ENCODE data around the gene PNPT1.
"Not testable (repeated sequence)": the region's sequence is repeated elsewhere in the genome, so short reads cannot be mapped to it uniquely, and the experiment has no call there.

The PNPT1 gene

DNA sequence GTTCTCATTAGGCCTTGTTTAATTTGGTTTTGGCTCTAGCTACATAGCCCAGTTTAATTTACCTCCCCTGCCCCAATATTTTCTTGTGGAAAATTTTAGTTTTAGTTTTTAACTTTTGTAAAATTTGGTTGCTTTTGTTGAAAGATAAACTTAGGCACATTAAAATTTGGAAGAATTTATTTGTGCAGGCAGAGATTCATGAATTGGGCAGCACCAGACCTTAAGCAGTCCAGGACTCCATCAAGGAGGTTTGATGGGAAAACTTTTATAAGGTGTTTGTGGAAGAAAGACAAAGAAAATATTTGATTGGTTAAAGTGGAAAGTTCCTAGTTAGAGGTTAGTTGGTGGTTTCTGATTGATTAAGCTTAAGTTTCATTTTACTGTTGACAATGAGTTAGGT lies 16.4 kb upstream of the PNPT1 start:
- DNase-seq (ENCODE audit: low read depth), result no peak
- TF ChIP-seq, protein P1, sequence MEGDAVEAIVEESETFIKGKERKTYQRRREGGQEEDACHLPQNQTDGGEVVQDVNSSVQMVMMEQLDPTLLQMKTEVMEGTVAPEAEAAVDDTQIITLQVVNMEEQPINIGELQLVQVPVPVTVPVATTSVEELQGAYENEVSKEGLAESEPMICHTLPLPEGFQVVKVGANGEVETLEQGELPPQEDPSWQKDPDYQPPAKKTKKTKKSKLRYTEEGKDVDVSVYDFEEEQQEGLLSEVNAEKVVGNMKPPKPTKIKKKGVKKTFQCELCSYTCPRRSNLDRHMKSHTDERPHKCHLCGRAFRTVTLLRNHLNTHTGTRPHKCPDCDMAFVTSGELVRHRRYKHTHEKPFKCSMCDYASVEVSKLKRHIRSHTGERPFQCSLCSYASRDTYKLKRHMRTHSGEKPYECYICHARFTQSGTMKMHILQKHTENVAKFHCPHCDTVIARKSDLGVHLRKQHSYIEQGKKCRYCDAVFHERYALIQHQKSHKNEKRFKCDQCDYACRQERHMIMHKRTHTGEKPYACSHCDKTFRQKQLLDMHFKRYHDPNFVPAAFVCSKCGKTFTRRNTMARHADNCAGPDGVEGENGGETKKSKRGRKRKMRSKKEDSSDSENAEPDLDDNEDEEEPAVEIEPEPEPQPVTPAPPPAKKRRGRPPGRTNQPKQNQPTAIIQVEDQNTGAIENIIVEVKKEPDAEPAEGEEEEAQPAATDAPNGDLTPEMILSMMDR (IDR thresholded peaks at IDR 0.05; ENCODE audit: insufficient read depth, low read depth, low read length, missing control alignments), result no peak
- no peak overlapping the region for H3K4me3 ChIP-seq (ENCODE audit: low read length)

DNA sequence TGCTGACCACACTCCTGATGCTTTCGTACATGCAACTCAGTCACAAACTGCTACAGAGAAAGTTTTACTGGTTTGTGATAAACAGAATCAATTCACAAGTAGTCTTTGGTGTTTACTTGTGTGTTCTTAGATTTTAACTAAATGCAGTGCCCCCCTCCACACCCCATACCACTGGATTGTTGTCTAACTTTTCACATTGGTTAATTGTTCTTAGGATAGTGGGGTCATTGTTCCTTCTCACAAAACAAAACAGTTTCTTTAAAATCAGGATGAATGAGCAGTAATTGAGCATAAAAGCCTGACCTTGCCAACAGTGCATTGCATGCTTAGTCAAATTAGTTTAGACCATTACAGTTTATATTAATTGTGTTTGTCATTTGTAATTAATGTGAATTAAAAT lies 14.1 kb upstream of the PNPT1 start:
- no peak for DNase-seq (ENCODE audit: low read depth)
- no peak overlapping the region for H3K4me3 ChIP-seq (ENCODE audit: low read length)
- TF ChIP-seq, protein P1 (IDR thresholded peaks at IDR 0.05; ENCODE audit: insufficient read depth, low read depth, low read length, missing control alignments), result no peak

DNA sequence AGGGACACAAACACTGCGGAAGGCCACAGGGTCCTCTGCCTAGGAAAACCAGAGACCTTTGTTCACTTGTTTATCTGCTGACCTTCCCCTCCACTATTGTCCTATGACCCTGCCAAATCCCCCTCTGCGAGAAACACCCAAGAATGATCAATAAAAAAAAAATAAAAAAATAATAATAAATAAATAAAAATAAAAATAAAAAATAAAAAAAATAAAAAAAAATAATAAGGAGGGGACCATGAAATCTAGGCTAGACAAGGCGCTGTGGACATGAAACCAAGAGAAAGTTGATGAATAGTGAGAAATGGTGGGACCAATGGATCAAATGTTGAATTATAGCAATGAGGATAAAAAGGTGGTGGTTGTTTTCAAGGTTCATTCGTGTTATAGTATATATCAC lies 12.6 kb upstream of the PNPT1 start:
- DNase-seq (ENCODE audit: low read depth); H3K4me3 ChIP-seq (ENCODE audit: low read length): not testable (repeated sequence)

DNA sequence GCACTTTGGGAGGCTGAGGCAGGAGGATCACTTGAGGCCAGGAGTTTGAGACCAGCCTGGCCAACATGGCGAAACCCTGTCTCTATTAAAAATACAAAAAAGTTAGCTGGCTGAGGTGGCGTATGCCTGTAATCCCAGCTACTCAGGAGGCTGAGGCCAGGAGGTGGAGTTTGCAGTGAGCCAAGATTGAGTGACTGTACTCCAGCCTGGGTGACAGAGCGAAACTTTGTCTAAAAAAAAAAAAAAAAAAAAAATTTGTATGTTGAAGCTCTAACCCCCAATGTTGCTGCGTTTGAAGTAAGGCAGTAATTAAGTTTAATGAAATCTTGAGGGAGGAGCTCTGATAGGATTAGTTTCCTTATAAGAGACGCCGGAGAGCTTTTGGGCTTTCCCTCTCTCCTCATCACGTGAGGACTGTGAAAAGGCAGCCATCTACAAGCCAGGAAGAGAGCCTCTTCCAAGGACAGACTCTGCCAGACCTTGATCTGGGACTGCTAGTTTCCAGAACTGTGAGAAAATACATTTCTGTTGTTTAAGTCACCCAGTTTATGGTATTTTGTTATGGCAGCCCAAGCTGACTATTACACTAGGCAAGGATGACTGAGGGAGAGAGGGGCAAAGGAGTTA lies 11.5 kb upstream of the PNPT1 start:
- DNase-seq (ENCODE audit: low read depth), result no peak
- H3K4me3 ChIP-seq (ENCODE audit: low read length), result no peak overlapping the region
- TF ChIP-seq, protein P1 (IDR thresholded peaks at IDR 0.05; ENCODE audit: insufficient read depth, low read depth, low read length, missing control alignments), result no peak

DNA sequence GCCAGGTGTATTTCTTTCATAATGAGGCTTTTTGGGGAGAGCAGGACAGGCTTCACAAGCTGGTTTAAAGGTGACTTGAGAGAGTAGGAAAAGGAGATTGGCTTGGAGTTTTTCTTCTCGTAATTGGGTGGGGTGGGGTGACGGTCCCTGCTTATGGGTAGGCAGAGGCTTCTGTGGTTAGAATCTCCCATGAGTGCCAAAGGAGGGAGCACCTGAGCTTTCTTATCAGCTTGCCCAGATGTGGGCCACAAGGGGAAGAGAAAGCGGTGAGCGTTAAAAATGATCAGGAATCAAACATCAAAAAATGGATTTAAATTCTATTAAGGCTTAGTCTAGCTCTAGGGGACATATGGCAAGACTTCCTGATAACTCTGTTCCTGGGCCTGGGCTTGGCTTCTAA lies 9.7 kb upstream of the PNPT1 start:
- TF ChIP-seq, protein P1 (IDR thresholded peaks at IDR 0.05; ENCODE audit: insufficient read depth, low read depth, low read length, missing control alignments), result no peak
- no peak overlapping the region for H3K4me3 ChIP-seq (ENCODE audit: low read length)
- no peak for DNase-seq (ENCODE audit: low read depth)

DNA sequence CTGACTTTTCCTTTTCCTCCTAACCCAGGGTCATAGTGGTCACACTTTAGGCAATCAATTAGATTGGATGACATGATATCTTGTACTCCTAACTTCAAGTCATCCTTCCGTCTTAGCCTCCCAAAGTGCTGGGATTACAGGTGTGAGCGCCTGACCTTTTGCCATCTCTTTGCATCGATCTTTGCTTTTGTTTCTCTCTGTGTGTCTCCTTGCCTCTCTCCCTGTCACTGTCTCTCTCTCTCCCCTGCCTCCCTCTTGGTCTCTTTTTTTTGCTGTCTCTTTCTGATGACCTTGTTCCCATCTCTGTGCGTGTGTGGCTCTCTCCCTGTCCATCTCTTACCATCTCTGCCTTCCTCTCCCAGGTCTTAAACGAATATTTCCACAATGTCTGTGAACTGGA lies 904 bp downstream of the PNPT1 start:
- not testable (repeated sequence) for DNase-seq (ENCODE audit: low read depth)

DNA sequence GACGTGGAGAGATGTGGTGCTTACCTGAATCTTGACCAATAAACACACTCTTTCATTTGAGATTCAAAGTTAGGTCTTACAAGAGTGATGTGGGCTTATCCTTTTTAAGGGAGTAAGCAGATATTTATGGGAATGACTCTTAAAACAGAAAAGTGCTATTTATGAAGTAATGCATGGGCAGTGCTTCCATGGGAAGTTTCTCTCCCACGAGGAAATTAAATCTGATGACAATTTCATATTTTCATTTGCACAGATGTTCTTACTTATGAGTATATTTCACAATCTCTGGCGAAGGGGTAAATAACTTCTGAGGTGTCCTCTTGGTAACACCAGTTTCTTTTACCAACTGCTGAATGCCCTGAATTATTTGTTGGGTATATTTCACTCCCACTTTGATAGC lies 21.0 kb downstream of the PNPT1 start:
- TF ChIP-seq, protein P1 (IDR thresholded peaks at IDR 0.05; ENCODE audit: insufficient read depth, low read depth, low read length, missing control alignments), result no peak
- no peak for DNase-seq (ENCODE audit: low read depth)
- H3K4me3 ChIP-seq (ENCODE audit: low read length), result no peak overlapping the region

More for the DNA sequence above, 904 bp downstream of the PNPT1 start:
- peak overlapping the region; percentile 70 for H3K4me3 ChIP-seq (ENCODE audit: low read length)

DNA sequence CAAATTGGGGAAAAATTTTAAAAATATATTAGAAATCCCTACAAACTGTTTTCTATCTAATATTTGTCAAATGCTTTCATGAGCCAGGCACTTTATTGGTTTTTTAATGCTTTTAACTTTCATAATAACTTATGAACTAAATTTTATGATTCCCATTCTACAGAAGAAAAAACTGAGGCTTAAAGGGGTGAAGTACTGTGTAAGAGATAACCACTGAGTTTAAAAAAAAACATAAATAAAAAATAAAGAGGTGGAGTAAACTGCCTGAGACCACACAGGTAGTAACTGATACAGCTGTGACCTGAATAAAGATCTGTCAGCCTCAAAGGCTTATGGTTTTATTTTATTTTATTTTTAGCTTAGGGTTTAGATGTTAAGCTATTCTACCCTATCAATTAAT lies 24.7 kb downstream of the PNPT1 start:
- DNase-seq (ENCODE audit: low read depth), result no peak
- TF ChIP-seq, protein P1 (IDR thresholded peaks at IDR 0.05; ENCODE audit: insufficient read depth, low read depth, low read length, missing control alignments), result no peak

More for the DNA sequence above, 24.7 kb downstream of the PNPT1 start:
- no peak overlapping the region for H3K4me3 ChIP-seq (ENCODE audit: low read length)

All from epithelial cell of esophagus (primary cell).